HG03342 (cell line): ENCODE measurements around the gene CDH13.

Source experiments
- ATAC-seq: cut with Tn5 transposase; IDR thresholded peaks from one replicate; pipeline ENCODE4 v1.9.1; 2021; ENCODE audit warnings: mild to moderate bottlenecking, moderate library complexity; ENCODE audit not compliant: unreplicated experiment

CDH13 gene

DNA sequence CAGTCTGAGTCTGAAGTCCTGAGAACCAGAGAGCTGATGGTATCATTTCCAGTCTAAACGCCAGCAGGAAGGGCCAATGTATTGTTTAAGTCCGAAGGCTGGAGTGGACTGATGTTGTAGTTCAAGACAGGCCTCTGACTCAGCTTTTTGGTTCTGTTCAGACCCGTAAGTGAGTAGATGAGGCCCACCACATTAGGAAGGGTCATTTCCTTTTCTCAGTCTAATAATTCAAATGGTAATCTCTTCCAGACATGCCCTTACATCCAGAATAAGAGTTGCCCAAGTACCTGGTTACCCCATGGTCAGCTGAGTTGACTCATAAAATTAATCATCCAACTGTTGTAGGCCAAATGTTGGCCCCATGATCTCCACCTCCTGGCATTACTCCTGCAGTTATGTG, 738.4 kb downstream of the CDH13 start:
- no peak for ATAC-seq

DNA sequence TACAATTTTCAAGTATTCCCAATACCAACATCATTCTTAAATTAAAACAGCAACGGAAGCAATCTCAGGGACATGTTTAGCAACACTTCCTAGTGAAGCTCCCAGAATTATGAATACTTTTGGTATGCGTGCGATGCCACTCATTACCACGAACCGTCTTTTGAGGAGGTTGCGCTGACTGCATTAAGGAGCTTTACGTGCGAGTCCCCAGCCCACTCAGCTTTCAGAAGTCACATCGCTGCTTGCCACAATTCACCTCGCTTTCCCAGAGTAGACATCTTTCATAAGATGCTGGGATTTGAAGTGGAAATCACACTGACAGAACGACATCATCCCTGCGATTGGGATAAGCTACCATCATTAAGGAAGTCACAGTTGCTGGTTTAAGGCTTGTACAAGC, 739.5 kb downstream of the CDH13 start:
- no peak for ATAC-seq

DNA sequence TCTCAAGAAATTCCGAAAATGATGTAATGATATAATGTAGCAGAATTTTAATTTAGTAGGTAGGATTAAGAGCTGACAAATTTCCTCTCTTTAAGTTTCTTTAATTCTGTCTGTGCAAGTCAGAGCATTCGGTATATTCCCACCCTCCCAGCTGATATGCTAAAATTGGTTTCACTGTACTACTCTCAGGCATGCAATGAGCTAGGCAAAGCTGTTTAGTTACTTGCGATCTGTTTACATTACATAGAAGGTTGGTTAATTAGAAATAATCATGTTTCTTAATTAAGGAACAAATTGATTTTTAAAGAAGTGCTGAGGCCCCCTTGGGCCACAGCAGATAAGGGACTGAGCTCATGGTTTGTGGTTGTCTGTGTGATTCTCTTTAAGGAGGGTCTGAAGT, 748.2 kb downstream of the CDH13 start:
- ATAC-seq = no peak

DNA sequence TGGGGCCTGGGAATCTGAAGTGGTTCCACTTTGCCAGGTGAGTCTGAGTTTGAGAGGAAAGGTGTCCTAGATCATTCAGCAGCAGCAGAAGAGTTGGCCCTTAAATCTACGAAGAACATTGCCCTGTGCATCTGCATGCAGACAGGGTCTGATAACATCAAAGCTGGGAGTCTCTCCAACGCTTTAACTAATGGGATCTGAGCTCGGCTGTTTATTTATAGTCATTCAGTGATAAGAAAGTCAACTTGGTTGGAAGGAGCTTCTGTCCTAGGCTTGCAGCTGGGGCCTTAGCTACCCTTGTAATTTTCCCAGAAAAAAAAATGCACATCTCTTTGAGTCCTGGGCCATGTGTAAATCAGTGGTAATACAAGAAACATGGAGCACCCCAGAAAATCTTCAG, 763.0 kb downstream of the CDH13 start:
- no peak for ATAC-seq

DNA sequence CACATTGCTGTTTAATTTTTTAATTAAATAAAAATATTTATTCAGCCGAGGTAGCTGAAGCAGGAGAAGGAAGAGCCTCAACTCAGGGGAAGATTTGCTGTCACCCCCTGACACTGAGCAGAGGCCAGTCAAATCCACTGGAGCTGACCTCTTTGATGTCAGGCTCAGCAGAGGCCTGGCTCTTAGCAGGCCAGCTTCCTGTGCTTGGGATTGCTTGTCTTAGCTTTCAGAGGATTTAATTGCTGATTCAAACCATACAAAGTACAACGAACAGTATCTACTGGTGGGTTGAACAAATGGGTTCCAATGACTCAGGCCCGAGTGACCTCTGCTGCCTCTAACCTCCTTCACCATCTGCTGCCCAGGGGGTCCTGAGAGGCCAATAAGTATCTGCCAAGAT, 764.0 kb downstream of the CDH13 start:
- ATAC-seq = no peak

DNA sequence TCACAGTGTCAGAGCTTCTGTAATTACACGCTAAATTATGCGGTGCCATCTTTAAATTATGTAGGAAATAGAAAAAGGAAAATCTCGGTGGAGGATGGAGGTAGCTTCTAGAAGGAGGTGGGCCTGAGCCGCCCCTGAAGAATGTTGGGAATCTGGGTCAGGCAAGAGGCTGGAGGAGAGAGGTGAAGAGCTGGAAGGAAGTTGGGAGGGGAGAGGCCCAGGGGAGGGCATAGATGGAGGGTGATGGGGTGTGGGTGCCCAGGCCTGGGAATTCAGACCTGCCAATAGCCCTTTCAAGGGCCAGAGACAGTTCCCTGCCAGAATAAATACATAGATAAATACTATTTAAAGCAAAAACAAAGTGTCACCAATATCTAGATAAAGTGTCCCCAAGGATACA, 766.0 kb downstream of the CDH13 start:
- ATAC-seq = no peak

DNA sequence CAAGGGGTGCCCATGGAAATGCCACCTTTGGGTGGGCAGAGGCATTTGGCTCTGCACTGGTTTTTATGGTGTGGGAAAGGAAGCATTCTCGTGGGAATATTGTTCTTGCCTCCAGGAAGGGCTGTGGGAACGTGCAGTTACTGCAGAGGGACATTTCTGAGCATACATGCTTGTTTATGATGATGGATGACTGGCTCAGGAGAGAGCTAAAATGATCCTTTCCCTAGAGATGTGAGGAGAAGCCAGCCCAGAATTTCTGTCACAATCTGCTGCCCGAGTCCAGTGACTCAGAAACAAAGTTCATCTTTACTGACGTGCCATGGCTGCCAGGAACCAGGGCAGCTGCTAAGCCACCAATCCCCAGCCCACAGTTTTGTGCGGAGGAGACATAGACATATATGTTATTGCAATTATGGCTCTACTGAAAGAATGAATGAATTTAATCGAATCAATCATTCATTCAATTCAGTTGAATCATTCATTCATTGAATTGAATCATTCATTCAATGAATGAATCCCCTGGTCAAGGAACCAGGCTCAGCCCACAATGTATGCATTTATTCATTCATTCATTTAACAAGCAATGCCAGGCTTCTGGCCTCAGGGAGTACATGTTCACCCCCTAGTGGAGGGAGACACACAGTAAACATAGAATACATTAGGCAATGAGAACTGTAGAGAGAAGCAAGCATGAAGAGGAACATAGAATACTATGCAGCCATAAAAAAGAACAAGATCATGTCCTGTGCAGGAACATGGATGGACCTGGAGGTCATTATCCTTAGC, 766.6 kb downstream of the CDH13 start:
- no peak for ATAC-seq

DNA sequence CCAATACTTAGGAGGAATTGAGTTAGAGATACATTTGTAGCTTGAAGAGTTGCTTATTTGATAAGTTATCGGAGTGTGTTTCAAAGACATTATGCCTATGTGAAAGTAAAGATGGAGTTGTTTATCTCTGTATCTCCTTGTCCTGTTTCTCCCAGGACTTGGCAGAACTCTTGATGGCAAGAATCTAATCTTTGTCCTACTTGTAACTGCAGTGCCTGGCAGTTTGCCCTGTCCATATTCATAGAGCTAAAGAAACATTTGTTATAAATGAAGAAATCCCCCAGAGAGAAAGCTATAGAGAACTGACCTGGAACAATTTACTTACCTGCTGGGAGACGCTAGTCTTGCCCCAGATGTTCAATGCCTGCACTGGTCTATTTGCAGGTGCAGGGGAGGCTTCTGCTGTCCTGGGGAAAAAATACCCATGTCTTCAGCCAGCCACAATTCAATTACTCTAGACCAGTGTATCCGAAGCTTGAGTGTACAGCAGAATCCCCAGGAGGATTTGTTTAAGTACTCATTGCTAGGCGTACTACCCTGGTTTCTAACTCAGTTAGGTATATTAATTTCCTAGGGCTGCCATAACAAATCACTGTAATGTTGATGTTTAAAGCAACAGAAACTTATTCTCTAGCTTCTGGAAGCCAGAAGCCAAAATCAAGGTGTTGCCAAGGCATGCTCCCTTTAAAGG, 771.0 kb downstream of the CDH13 start:
- no peak for ATAC-seq

DNA sequence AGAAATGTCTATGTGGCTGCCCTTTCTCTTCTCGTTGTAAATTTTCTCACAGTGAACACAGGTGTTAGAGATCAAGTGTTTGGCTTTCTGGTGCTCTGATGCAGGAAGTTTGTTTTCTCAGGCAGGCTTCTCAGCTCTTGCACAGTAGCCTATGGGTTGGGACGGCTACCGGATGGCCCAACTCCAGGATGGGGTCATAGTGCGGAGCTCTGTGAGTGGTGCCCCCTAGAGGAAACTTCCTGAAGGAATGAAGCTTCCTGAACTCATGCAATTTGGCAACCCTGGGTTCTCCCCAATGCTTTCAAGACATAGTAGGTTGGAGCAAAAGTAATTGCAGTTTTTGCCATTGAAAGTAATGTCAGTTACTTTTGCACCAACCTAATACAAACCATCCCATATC, 773.5 kb downstream of the CDH13 start:
- no peak for ATAC-seq

DNA sequence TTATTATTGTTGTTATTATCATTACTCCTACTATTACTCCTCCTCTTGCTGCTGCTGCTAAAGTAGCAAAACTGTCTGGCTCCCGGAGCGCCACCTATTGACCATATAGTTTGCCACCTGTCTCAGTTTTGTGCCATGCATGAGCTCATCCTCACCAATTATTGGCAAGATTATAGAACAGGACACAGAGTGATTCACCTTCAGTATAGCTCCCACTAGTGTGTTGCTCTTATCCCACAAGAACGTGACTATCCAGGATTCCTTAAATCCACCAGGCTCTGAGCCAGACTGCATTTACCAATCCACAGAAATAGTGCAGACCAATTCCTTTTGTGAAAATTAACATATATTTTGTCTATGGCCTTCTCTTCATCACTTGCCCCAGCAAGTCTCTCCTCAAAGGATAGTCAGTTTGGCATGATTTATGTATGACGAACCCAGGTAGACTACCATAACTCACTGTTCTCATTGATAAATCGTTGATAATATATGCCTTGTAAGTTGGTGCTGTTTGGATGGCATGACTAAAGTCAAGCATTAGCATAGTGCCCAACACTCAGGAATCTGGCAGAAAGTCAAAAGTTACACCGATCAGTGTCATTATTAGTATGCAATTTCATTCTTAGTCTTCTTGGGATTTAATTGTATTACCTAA, 775.5 kb downstream of the CDH13 start:
- ATAC-seq = no peak

DNA sequence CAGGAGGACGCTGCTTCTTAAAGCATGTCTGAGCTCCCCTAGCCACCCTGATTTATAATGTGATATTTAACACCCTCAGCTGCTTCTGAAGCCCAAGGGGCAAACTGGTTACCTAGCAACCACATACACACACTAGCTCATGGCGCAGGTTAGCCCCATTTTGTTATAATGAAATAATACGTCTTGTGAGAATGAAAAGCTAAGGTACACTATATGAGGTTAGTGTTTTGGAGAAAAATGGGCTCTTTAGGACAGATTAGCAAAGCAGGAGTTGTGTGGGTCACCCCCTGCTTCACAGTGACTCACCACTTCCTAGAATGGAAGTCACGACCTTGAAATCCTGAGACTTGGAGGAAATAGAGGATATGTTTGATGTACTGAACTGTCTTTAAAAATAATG, 776.2 kb downstream of the CDH13 start:
- ATAC-seq = no peak

DNA sequence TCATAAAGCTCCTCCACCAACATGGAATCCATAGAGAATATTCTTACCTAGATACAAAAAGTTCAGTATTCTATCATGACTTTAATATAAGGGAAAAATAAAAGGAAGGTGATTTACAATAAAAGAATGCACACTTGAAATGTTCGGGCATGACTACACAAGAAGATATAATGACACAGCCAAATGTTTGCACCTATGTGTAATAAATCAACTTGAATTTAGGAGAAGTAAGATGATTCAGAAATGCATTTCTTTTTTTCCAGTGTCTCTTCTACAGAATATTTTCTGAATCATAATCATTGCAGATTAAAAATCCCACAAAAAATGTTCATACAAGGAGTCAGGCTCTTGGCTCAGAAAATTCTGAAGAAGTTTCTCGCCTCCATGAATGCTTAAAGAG, 777.0 kb downstream of the CDH13 start:
- no peak for ATAC-seq

DNA sequence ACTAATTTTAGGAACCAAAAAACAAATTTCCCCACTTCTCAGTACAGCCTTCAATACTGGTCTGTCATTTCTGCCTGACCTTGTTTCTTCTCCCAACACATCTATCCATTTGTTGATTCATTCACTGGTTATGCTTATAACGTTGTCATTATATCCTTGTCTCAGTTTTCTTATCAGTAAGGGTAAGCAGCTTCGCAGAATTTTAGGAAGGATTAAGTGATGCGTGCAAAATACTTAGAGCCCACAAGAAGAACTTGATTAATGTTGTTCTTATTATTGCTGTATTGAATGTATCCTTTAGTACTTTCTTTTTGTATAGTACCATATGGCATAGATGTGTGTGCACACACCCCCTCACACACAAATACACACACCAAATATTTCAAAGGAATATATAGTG, 777.5 kb downstream of the CDH13 start:
- ATAC-seq = no peak

DNA sequence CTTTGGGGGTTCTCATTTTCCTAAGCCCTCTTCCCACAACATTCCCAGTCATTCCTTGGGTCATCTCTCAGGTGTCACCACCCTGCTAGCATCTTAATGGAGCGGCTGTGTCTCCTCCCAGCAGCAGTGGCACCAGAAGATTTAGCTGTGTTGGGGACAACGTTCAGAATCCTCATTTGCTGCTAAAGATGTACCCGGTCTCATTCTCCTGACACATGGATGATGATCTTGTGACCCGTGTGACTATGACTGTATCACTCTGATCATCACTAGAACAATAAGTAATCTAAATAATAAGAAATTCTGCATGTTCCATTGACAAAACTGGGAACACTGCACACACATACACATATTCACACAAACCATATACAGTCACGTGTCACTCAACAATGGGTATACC, 781.2 kb downstream of the CDH13 start:
- no peak for ATAC-seq

DNA sequence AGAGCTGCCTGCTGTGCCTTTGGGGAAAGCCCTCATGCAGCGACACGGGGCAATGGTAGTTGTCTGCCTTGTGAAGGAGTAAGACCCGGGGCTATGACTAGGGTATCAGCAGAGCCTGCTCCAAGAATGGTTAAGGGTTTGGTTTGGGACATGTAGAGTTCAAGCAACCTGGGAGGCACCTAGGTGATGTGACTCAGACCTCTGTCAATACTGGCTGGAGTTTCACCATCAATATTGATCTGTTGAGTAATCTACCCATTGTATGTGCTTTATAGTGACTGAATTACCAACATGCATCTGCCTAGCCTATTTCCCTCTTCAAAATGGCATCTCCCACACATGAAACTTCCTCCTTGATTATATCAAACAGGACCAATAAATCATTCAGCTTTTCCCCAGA, 782.6 kb downstream of the CDH13 start:
- no peak for ATAC-seq

DNA sequence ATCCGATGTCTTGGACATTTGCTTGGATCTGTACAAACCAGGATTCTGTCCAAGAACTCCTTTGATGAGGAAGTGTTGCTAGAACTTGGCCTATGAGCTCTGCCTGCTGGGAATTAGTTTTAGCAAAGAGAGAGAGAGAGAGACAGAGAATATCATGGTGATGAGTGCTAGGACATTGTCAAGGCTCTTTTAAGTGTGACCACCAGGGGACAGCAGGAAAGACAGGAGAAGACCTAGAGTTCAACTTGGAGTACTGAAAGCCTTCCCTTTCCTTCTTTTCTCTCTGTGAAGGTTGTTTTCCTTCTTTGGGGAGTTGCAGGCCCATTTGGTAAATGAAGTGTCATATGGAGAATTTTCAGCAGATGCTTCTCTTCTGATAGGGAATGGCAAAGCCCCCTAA, 791.8 kb downstream of the CDH13 start:
- no peak for ATAC-seq

DNA sequence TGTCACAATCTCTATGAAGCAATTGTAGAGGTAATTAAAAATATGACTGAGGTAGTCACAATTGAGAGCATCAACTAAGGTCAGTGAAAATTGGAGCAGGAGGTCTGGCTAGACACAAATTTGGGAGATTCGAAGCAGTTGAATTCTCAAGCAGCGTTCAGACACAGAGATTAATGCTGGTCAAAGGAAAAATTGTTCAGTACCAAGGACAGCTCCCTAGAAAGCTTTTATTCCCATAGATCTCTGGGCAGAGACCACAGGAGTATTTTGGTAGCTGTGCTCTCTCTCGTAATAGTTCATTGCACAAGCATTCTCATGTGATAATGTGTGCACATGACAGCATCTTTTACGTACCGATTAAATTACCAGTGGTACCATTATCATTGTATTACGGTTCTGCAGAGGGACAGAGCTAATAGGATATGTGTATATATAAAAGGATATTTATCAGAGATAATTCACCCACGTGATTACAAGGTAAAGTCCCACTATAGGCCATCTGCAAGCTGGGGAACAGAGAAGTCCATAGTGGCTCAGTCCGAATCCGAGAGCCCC, 793.5 kb downstream of the CDH13 start:
- no peak for ATAC-seq

DNA sequence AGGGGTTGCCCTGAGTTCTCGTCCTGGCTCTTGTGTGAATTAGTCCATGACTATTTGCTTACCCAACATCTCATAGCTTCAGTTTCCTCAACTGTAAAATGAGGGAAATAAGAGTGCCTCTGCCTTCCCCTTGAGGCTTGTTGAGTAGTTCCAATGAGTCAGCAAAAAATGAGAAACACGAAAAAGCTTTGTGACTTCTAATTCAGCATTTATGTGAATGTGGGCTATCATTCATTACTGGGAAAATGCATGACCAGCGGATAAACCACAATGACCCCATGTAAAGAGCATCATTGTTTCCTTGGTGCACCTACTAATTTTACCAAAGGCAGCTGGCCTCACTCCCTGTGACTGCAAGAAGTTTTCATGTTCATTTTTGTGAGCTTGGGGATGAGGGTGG, 806.4 kb downstream of the CDH13 start:
- no peak for ATAC-seq

DNA sequence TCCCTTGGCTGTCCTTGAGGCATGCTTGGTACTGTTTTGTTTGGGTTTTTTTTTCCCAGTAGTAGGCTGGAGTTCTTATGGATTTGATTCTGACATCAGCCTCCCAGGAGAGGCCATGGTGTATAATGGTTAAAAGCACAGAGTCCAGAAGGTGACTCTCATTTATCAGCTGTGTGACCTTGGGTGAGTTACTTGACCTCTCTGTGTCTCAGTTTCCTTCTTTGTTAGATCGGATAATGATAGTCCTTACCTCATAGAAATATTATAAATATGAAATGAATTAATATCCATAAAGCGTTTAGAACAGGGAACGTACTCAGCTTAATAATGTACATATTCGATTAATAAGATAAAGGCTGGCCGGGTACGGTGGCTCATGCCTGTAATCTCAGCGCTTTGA, 810.3 kb downstream of the CDH13 start:
- no peak for ATAC-seq

DNA sequence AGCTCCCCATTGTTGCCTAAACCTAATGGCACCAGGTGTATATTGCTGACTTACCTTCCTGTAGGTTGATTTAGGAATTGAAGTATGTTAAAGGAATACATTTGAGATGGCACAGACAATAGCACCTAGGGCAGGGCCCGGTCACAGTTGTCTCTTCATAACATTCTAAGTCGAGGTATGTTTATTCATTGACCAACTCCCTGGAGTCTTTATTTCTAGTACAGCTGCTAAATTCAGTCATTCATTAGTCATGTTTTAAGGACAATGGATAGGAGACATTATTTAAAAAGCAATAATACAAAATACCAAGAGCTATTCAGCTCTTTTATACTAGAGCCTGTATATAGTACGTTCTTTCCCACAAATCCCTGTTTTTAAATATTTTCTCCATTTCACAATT, 811.6 kb downstream of the CDH13 start:
- no peak for ATAC-seq

DNA sequence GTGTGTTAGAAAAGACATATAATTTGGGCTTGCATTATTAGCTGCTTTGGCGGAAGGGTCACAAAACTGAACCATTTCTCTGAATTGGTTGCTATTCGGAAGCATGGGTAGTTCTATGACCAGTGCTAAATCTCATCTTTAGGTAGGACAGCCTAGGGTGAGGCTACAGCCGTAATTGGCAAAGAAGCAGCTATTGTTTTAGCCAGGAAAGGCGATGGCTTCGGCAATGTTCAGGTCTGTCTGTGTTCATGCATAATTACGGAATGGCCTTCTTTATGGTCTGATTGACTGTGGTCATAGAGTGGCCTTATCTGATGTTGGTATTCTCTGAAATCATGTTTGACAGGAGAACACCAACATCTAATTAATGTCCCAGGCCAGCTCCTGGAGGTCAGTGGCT, 812.6 kb downstream of the CDH13 start:
- no peak for ATAC-seq

DNA sequence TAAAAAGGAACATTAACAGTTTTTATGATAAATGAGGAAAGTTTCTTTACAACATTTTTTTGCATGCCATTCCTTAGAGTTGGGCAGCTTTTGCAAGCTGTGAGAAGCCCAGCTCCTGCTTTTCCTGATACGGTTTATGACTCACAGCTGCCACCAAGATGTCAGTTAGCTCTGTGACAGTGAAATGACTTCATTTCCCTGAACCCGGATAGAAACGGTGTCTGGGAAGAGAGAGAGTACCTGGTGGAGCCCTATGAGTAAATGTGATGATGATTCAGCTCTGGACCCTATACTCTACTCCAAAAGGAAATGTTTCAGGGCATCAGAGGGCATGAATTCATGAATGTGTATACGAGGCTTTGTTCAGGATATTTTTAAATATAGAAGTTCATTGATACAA, 814.7 kb downstream of the CDH13 start:
- ATAC-seq = no peak
